ENCODE results near the gene GAS6. TPM values are rescaled to one million over a fixed set of nuclear protein-coding genes. Genes with fewer than 3 reads are reported as not detected.

Gene GAS6
- total and polyA plus RNA-seq, 9 of the 15 experiments (the other 6 are each of a cell fraction or from before 2014, with no cell fraction given): 0.14 to 9.7 (median 4.7) TPM; not detected in 1

- 77% methylated on average over 7 of the region's 19 CpGs for WGBS (ENCODE audit: insufficient coverage, low coverage, missing lambda C conversion rate)
- H3K27ac ChIP-seq (ENCODE audit: extremely low read depth, low read depth, low read length): no peak overlapping the region
- ChIA-PET POLR2A (interaction anchor here (0.9 kb wide), 1 partner anchor 11 kb away, joined by 3 read pairs; no protein-coding TSS in a partner anchor), CTCF (ENCODE audit: low intra/inter-chr PET ratio) (no interaction called here)
- no peaks in the 10 kb centered on the region for H3K79me2 ChIP-seq (ENCODE audit: control insufficient read depth, insufficient read depth, low read length)
- no peak for TF ChIP-seq CHAMP1 (IDR thresholded peaks at IDR 0.05)
- TF ChIP-seq PPARD (CRISPR knock-in tag; IDR thresholded peaks at IDR 0.05): no peak
- H3K4me3 ChIP-seq: no peak overlapping the region
- in situ Hi-C loops (cut with MboI) (no loop called here), intact Hi-C loops (cut with micrococcal nuclease) (no loop called here)
- H3K9me1 ChIP-seq (ENCODE audit: control insufficient read depth, insufficient read depth, low read length): no peaks in the 10 kb centered on the region
- FAIRE-seq (no peak), DNase-seq (ENCODE audit: extremely low read depth in 1 of 4, low spot score in 3 of 4) (no peak), ATAC-seq (no peak)
- H3K4me2 ChIP-seq (ENCODE audit: insufficient read depth, low read length): no peak overlapping the region
- no peaks in the 10 kb centered on the region for H3K27me3 ChIP-seq (ENCODE audit: control insufficient read depth in 2 of 2, insufficient read depth in 2 of 2, low read length in 2 of 2)
- no peak overlapping the region for H3K9ac ChIP-seq (ENCODE audit: insufficient read depth in 1 of 2, low read depth in 2 of 2, low read length in 2 of 2)
- H4K20me1 ChIP-seq (replicated peaks; ENCODE audit: control insufficient read depth, insufficient read depth, low read length): no peaks in the 10 kb centered on the region
- no peaks in the 10 kb centered on the region for H3K9me3 ChIP-seq (replicated peaks; ENCODE audit: control insufficient read depth, insufficient read depth, low read depth, low read length)
- H2AFZ ChIP-seq (ENCODE audit: low read depth, low read length): no peak overlapping the region
- no peaks in the 10 kb centered on the region for H3K36me3 ChIP-seq (ENCODE audit: control insufficient read depth, insufficient read depth, low read length)
- peaks cover 0 to 8% of the 10 kb centered on the region in 2 experiments; a peak in 2 of 5 replicates for H3K4me1 ChIP-seq (replicated peaks in 1 of 2; ENCODE audit: control insufficient read depth in 2 of 2, insufficient read depth in 2 of 2, low read length in 2 of 2)
- BruUV-seq (replicated peaks): no TSS peak
Observed at GRCh38 chr13:113832205-113832604, 31.7 kb downstream of the GAS6 start.

- no peak for FAIRE-seq
- no peaks in the 10 kb centered on the region for H4K20me1 ChIP-seq (replicated peaks; ENCODE audit: control insufficient read depth, insufficient read depth, low read length)
- no peaks in the 10 kb centered on the region for H3K9me1 ChIP-seq (ENCODE audit: control insufficient read depth, insufficient read depth, low read length)
- H2AFZ ChIP-seq (ENCODE audit: low read depth, low read length): no peak overlapping the region
- DNase-seq (ENCODE audit: extremely low read depth in 1 of 4, low spot score in 3 of 4): no peak
- intact Hi-C loops (cut with micrococcal nuclease) (no loop called here), in situ Hi-C loops (cut with MboI) (no loop called here)
- no peaks in the 10 kb centered on the region for H3K27me3 ChIP-seq (ENCODE audit: control insufficient read depth in 2 of 2, insufficient read depth in 2 of 2, low read length in 2 of 2)
- H3K36me3 ChIP-seq (ENCODE audit: control insufficient read depth, insufficient read depth, low read length): no peaks in the 10 kb centered on the region
- peaks cover 0 to 8% of the 10 kb centered on the region in 2 experiments; a peak in 1 of 5 replicates for H3K4me1 ChIP-seq (replicated peaks in 1 of 2; ENCODE audit: control insufficient read depth in 2 of 2, insufficient read depth in 2 of 2, low read length in 2 of 2)
- BruUV-seq (replicated peaks): no TSS peak
- TF ChIP-seq SAFB (IDR thresholded peaks at IDR 0.05; ENCODE audit: borderline replicate concordance, low read depth, low read length) (no peak), IFI16 (CRISPR knock-in tag; IDR thresholded peaks at IDR 0.05) (no peak), ELF2 (CRISPR knock-in tag; IDR thresholded peaks at IDR 0.05) (no peak), ZNF23 (CRISPR knock-in tag; IDR thresholded peaks at IDR 0.05) (no peak), SMARCA4 (IDR thresholded peaks at IDR 0.05) (no peak), SAFB2 (IDR thresholded peaks at IDR 0.05; ENCODE audit: borderline replicate concordance, low read depth, low read length, severe bottlenecking) (no peak), HDAC8 (tag; IDR thresholded peaks at IDR 0.05) (no peak), RBFOX2 (IDR thresholded peaks at IDR 0.05; ENCODE audit: low read depth, low read length) (no peak), L3MBTL2 (IDR thresholded peaks at IDR 0.05) (no peak), E2F6 (IDR thresholded peaks at IDR 0.05; ENCODE audit: borderline replicate concordance in 1 of 2, extremely low read depth in 1 of 2, insufficient read depth in 1 of 2, insufficient read length in 1 of 2, low read depth in 1 of 2, low read length in 1 of 2, poor library complexity in 1 of 2, severe bottlenecking in 1 of 2) (no peak)
- no peaks in the 10 kb centered on the region for H3K79me2 ChIP-seq (ENCODE audit: control insufficient read depth, insufficient read depth, low read length)
- H3K9me3 ChIP-seq (replicated peaks; ENCODE audit: control insufficient read depth, insufficient read depth, low read depth, low read length): no peaks in the 10 kb centered on the region
- H3K9ac ChIP-seq (ENCODE audit: insufficient read depth in 1 of 2, low read depth in 2 of 2, low read length in 2 of 2): no peak overlapping the region
- CTCF ChIA-PET (ENCODE audit: low intra/inter-chr PET ratio): no interaction called here
- POLR2A ChIA-PET: no interaction called here
- no peak overlapping the region for H3K4me3 ChIP-seq
- H3K27ac ChIP-seq (ENCODE audit: extremely low read depth, low read depth, low read length): no peak overlapping the region
- WGBS (ENCODE audit: insufficient coverage, low coverage, missing lambda C conversion rate): 75% methylated on average over 7 of the region's 23 CpGs
- ATAC-seq: no peak
- no peak overlapping the region for H3K4me2 ChIP-seq (ENCODE audit: insufficient read depth, low read length)
Observed at GRCh38 chr13:113831061-113831460, 32.8 kb downstream of the GAS6 start.

Data from K562 (cell line).